OCI-LY7 (cell line): ENCODE results near the gene CXorf65. TPM values are rescaled to one million over a fixed set of nuclear protein-coding genes. Genes with fewer than 3 reads are reported as not detected.

Source experiments
- BruUV-seq: library from RNA; stranded (reverse); fragments of 400-500 nt; replicated peaks from 2 replicates; lab custom pipeline; 2021; lab: Mats Ljungman, UMichigan
- CTCF ChIA-PET: fragments of 300-600 bp; sonication (Branson Sonifier 250); formaldehyde crosslinking; loops from one replicate; lab custom pipeline; 2022; ENCODE audit warnings: antibody characterized with exemption; ENCODE audit not compliant: unreplicated experiment; lab: Charles Lee
- POLR2A ChIA-PET: fragments of 300-600 bp; sonication (Branson Sonifier 250); formaldehyde crosslinking; loops from one replicate; lab custom pipeline; 2022; ENCODE audit warnings: antibody characterized with exemption; lab: Charles Lee
- DNase-seq: peaks from one replicate; pipeline ENCODE4 v3.0.0-alpha.2; 2015; ENCODE audit warnings: low spot score
- H2AFZ ChIP-seq: fragments of 200-600 bp; sonication (generic), shearing (Covaris generic); 2 replicates; pipeline ENCODE4 v1.6.1; 2014; ENCODE audit warnings: mild to moderate bottlenecking, antibody characterized with exemption, low read length, moderate library complexity
- H3K27ac ChIP-seq: fragments of 200-600 bp; sonication (generic); 2 replicates; pipeline ENCODE4 v1.5.1; 2014; ENCODE audit warnings: mixed run types, low read depth, mild to moderate bottlenecking, moderate library complexity, low read length, inconsistent platforms; ENCODE audit not compliant: poor library complexity, severe bottlenecking
- H3K36me3 ChIP-seq: fragments of 200-600 bp; sonication (generic); 2 replicates; pipeline ENCODE4 v1.6.1; 2014; ENCODE audit warnings: mild to moderate bottlenecking, antibody characterized with exemption, low read length, moderate library complexity, mixed read lengths; ENCODE audit not compliant: insufficient read depth
- H3K4me1 ChIP-seq: fragments of 200-600 bp; sonication (generic); 2 replicates; pipeline ENCODE4 v1.5.1; 2014; ENCODE audit warnings: mild to moderate bottlenecking, low read length; ENCODE audit not compliant: insufficient read depth, poor library complexity, severe bottlenecking
- H3K4me2 ChIP-seq: fragments of 200-600 bp; sonication (generic); 2 replicates; pipeline ENCODE4 v1.6.1; 2014; ENCODE audit warnings: mild to moderate bottlenecking, low read length
- H3K4me3 ChIP-seq: fragments of 200-600 bp; sonication (generic); 2 replicates; pipeline ENCODE4 v1.5.1; 2014; ENCODE audit warnings: mild to moderate bottlenecking, low read depth, low read length; ENCODE audit not compliant: poor library complexity, severe bottlenecking
- H3K79me2 ChIP-seq: fragments of 200-600 bp; sonication (generic); 2 replicates; pipeline ENCODE4 v1.6.1; 2016; ENCODE audit warnings: low read depth, mild to moderate bottlenecking, low read length, moderate library complexity, mixed read lengths; ENCODE audit not compliant: insufficient read depth
- H3K9me2 ChIP-seq: fragments of 200-600 bp; sonication (generic); 2 replicates; pipeline ENCODE4 v1.6.1; 2016; ENCODE audit warnings: mild to moderate bottlenecking, low read length, mixed read lengths; ENCODE audit not compliant: insufficient read depth
- H3K9me3 ChIP-seq: fragments of 200-600 bp; sonication (generic); 2 replicates; pipeline ENCODE4 v1.6.1; 2014; ENCODE audit warnings: mild to moderate bottlenecking, mixed run types, low read length, mixed read lengths
- H4K20me1 ChIP-seq: fragments of 200-600 bp; sonication (generic); 2 replicates; pipeline ENCODE4 v1.6.1; 2014; ENCODE audit warnings: mild to moderate bottlenecking, antibody characterized with exemption, low read length, moderate library complexity, mixed read lengths; ENCODE audit not compliant: insufficient read depth
- EZH2phosphoT487 ChIP-seq: fragments of 200-600 bp; sonication (generic); IDR thresholded peaks from 2 replicates; pipeline ENCODE4 v1.6.1; 2018; ENCODE audit warnings: low read depth, borderline replicate concordance, mild to moderate bottlenecking, mixed run types, antibody characterized with exemption, low read length, moderate library complexity, mixed read lengths
- intact Hi-C: fragments of 100-400 bp; cut with micrococcal nuclease; formaldehyde crosslinking; loops from one replicate; pipeline ENCODE4 v1.10.0; 2022; ENCODE audit not compliant: unreplicated experiment
- total RNA-seq, 2 experiments: library from RNA; depleted of rRNA in 1 of 2; stranded (reverse); fragments of >200 nt in 1 of 2; shearing (Covaris generic) in 1 of 2; gene quantifications; 2 replicates each; pipeline ENCODE4 v1.2.3, GENCODE V29; 2014 to 2022
- TF ChIP-seq, protein P1 (sequence below): fragments of 200-600 bp; sonication (generic); conservative IDR thresholded peaks from 2 replicates; pipeline ENCODE4 v1.5.1; 2014; ENCODE audit warnings: mild to moderate bottlenecking, antibody characterized with exemption, low read length, moderate library complexity, mixed read lengths

Gene CXorf65
- total RNA-seq, 2 experiments from 2014 or later = 1.8 to 3.2 TPM

DNA sequence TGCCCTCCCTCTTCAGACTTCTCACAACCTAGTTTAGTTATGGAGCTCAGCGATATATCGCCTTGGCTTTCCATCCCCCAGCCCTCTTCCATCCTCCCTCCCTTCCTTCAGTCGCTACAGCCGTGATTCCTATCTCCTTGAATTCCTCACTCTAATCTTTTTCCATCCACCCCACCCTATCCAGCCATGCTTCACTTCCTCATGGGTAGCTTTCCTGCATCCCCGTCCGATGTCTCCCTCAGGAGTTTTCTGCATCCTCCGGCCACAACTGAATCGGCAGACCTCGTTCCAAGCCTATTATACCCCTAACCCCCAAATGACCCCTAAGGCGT is 38.9 kb downstream of the CXorf65 start:
- BruUV-seq = no TSS peak
- intact Hi-C loops = loop anchor here (1.0 to 2.0 kb wide), 2 partner anchors 115 to 465 kb away; partner anchors contain the start of gene OGT
- TF ChIP-seq, protein P1, sequence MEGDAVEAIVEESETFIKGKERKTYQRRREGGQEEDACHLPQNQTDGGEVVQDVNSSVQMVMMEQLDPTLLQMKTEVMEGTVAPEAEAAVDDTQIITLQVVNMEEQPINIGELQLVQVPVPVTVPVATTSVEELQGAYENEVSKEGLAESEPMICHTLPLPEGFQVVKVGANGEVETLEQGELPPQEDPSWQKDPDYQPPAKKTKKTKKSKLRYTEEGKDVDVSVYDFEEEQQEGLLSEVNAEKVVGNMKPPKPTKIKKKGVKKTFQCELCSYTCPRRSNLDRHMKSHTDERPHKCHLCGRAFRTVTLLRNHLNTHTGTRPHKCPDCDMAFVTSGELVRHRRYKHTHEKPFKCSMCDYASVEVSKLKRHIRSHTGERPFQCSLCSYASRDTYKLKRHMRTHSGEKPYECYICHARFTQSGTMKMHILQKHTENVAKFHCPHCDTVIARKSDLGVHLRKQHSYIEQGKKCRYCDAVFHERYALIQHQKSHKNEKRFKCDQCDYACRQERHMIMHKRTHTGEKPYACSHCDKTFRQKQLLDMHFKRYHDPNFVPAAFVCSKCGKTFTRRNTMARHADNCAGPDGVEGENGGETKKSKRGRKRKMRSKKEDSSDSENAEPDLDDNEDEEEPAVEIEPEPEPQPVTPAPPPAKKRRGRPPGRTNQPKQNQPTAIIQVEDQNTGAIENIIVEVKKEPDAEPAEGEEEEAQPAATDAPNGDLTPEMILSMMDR = no peak
- TF ChIP-seq EZH2phosphoT487 = no peak

GRCh38 chrX:71067089-71067488 is 39.5 kb downstream of the CXorf65 start:
- intact Hi-C loops = no loop called here
- DNase-seq = no peak

More for the DNA sequence above, 38.9 kb downstream of the CXorf65 start:
- DNase-seq = no peak
- Histone ChIP-seq H3K4me2 (peak overlapping the region; percentile 97), H3K4me1 (peaks cover 7% of the 10 kb centered on the region), H2AFZ (peak overlapping the region; percentile 87), H3K79me2 (peaks cover 19% of the 10 kb centered on the region; the same call in 1 of the 2 replicates), H3K36me3 (peaks cover 1% of the 10 kb centered on the region), H3K9me3 (no peaks in the 10 kb centered on the region), H3K27ac (peak overlapping the region; percentile 69), H3K9me2 (no peaks in the 10 kb centered on the region), H4K20me1 (no peaks in the 10 kb centered on the region; the same call in 1 of the 2 replicates), H3K4me3 (peak overlapping the region; percentile 96)
- CTCF ChIA-PET = no interaction called here
- POLR2A ChIA-PET = interaction anchor here (0.6 to 0.8 kb wide), 2 partner anchors 9 to 131 kb away, joined by 3 read pairs; no protein-coding TSS in a partner anchor

DNA sequence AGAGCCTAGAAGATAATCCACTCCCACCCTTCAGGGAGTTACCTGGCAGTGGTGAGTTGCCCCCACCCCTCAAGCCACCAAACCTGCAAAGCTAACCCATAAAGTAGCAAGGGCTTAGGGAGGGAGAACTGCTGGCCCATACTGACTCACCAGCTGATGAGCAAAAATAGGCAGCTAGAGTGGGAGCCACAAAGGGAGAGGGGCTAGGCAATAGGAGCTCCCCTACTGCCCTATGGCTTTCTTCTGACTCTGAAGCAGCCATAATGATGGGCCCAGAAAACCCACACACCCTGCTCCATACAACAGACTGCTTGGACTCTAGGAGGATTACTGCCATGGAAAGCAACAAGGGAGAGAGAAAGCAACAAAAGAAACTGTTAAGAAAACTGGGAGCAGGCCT is 46.4 kb downstream of the CXorf65 start:
- POLR2A ChIA-PET = interaction anchor here (0.6 kb wide), 1 partner anchor 1796 kb away, joined by 3 read pairs; no protein-coding TSS in a partner anchor
- no TSS peak for BruUV-seq
- CTCF ChIA-PET = no interaction called here
- no peaks in the 10 kb centered on the region for H3K4me1 ChIP-seq
- peaks cover 21% of the 10 kb centered on the region for H3K36me3 ChIP-seq
- H3K79me2 ChIP-seq = no peaks in the 10 kb centered on the region
- H4K20me1 ChIP-seq = no peaks in the 10 kb centered on the region
- no peaks in the 10 kb centered on the region for H3K9me3 ChIP-seq
- intact Hi-C loops = no loop called here
- H3K4me3 ChIP-seq = no peak overlapping the region
- H3K4me2 ChIP-seq = no peak overlapping the region
- TF ChIP-seq, protein P1 = no peak
- TF ChIP-seq EZH2phosphoT487 = no peak
- no peak overlapping the region for H2AFZ ChIP-seq
- H3K27ac ChIP-seq = no peak overlapping the region
- H3K9me2 ChIP-seq = no peaks in the 10 kb centered on the region
- no peak for DNase-seq

More at GRCh38 chrX:71067089-71067488, 39.5 kb downstream of the CXorf65 start:
- Histone ChIP-seq H3K4me3 (peak overlapping the region; percentile 96), H3K79me2 (peaks cover 19% of the 10 kb centered on the region; the same call in 1 of the 2 replicates), H4K20me1 (no peaks in the 10 kb centered on the region; the same call in 1 of the 2 replicates), H2AFZ (peak overlapping the region; percentile 87; the same call in 1 of the 2 replicates), H3K4me2 (peak overlapping the region; percentile 97), H3K36me3 (peaks cover 4% of the 10 kb centered on the region), H3K27ac (no peak overlapping the region), H3K4me1 (peaks cover 7% of the 10 kb centered on the region), H3K9me2 (no peaks in the 10 kb centered on the region), H3K9me3 (no peaks in the 10 kb centered on the region)
- BruUV-seq = no TSS peak
- CTCF ChIA-PET = no interaction called here
- no peak for TF ChIP-seq EZH2phosphoT487
- TF ChIP-seq, protein P1 = no peak
- POLR2A ChIA-PET = no interaction called here
